GM12878 (cell line): ENCODE results near the gene KIF2A. TPM values are rescaled to one million over a fixed set of nuclear protein-coding genes. Genes with fewer than 3 reads are reported as not detected.
A peak's percentile ranks its signal among the peaks of the same experiment; 100 is the strongest.

Source experiments
- ATAC-seq: fragments of 200-7000 bp; cut with Tn5 transposase; 3 replicates; pipeline ENCODE4 v1.9.1; 2020; ENCODE audit warnings: mild to moderate bottlenecking, moderate library complexity
- BruUV-seq: library from RNA; stranded (reverse); fragments of 400-500 nt; replicated peaks from 2 replicates; lab custom pipeline; 2021; lab: Mats Ljungman, UMichigan
- CTCF ChIA-PET: fragments of 300-600 bp; sonication (Branson Sonifier 250); formaldehyde crosslinking; extraction: SDS; loops from one replicate; lab custom pipeline; 2021; ENCODE audit warnings: inconsistent platforms; lab: Yijun Ruan, JAX
- POLR2A ChIA-PET: fragments of 350-600 bp; formaldehyde crosslinking; extraction: SDS; loops from one replicate; lab custom pipeline; 2021; ENCODE audit warnings: inconsistent platforms; lab: Charles Lee
- RAD21 ChIA-PET: fragments of 300-600 bp; sonication (Branson Sonifier 250); formaldehyde crosslinking; loops from one replicate; lab custom pipeline; 2023; ENCODE audit warnings: antibody characterized with exemption; ENCODE audit not compliant: unreplicated experiment; lab: Charles Lee
- SMC1A ChIA-PET: fragments of 300-600 bp; sonication (Branson Sonifier 250); formaldehyde crosslinking; loops from one replicate; lab custom pipeline; 2023; ENCODE audit not compliant: unreplicated experiment, uncharacterized antibody; lab: Charles Lee
- DNase-seq: peaks from one replicate; pipeline ENCODE4 v3.0.0-alpha.2; 2011; ENCODE audit warnings: low read depth, low spot score
- FAIRE-seq: peaks from 3 replicates; lab custom pipeline; 2011; peaks lifted over from hg19 to GRCh38; lab: Jason Lieb, UNC
- H2AFZ ChIP-seq: 2 replicates; pipeline ENCODE4 v1.6.0; 2011; ENCODE audit warnings: low read depth, low read length, control low read depth; ENCODE audit not compliant: control insufficient read depth
- H3K27ac ChIP-seq: 2 replicates; pipeline ENCODE4 v1.5.1; 2011; ENCODE audit warnings: control low read depth; ENCODE audit not compliant: control insufficient read depth, insufficient read depth
- H3K27me3 ChIP-seq, 2 experiments: replicated peaks in 1 of 2; 2 replicates each; pipeline versions ENCODE4 v1.6.0 to v1.6.1; 2011; ENCODE audit warnings: low read length in 1 of 2; ENCODE audit not compliant: control insufficient read depth in 2 of 2, insufficient read depth in 2 of 2
- H3K36me3 ChIP-seq, 2 experiments: 2 replicates each; pipeline ENCODE4 v1.5.1; 2011; ENCODE audit warnings: low read length in 1 of 2; ENCODE audit not compliant: control insufficient read depth in 2 of 2, insufficient read depth in 2 of 2
- H3K4me1 ChIP-seq: 2 replicates; pipeline ENCODE4 v1.6.1; 2011; ENCODE audit warnings: mild to moderate bottlenecking, low read length, moderate library complexity, mixed read lengths; ENCODE audit not compliant: control insufficient read depth, insufficient read depth
- H3K4me2 ChIP-seq: 2 replicates; pipeline ENCODE4 v1.6.0; 2011; ENCODE audit warnings: control low read depth; ENCODE audit not compliant: control insufficient read depth, insufficient read depth
- H3K4me3 ChIP-seq: fragments of 200-600 bp; sonication (generic); 2 replicates; pipeline ENCODE4 v1.5.1; 2016
- H3K79me2 ChIP-seq: 2 replicates; pipeline ENCODE4 v1.6.0; 2011; ENCODE audit warnings: low read length; ENCODE audit not compliant: control insufficient read depth, insufficient read depth
- H3K9ac ChIP-seq: 2 replicates; pipeline ENCODE4 v1.8.0; 2011; ENCODE audit warnings: low read length, control low read depth, mixed read lengths; ENCODE audit not compliant: control insufficient read depth, insufficient read depth
- H3K9me3 ChIP-seq: replicated peaks from 3 replicates; pipeline ENCODE4 v1.5.1; 2011; ENCODE audit warnings: mild to moderate bottlenecking, low read length; ENCODE audit not compliant: control insufficient read depth, insufficient read depth
- H4K20me1 ChIP-seq: 2 replicates; pipeline ENCODE4 v1.6.0; 2011; ENCODE audit not compliant: control insufficient read depth, insufficient read depth
- BACH1 ChIP-seq: fragments of 450-650 bp; IDR thresholded peaks from 2 replicates; pipeline ENCODE4 v1.6.1; 2017; ENCODE audit warnings: mild to moderate bottlenecking, borderline replicate concordance
- BCL11A ChIP-seq: IDR thresholded peaks from 2 replicates; pipeline ENCODE4 v1.6.1; 2011; ENCODE audit warnings: low read depth, low read length
- CBX3 ChIP-seq: fragments of 200-600 bp; sonication (generic); IDR thresholded peaks from 2 replicates; pipeline ENCODE4 v1.6.1; 2016; ENCODE audit warnings: low read depth, borderline replicate concordance
- FOXM1 ChIP-seq: IDR thresholded peaks from 2 replicates; pipeline ENCODE4 v1.6.1; 2012; ENCODE audit warnings: low read depth, mild to moderate bottlenecking, inconsistent platforms, low read length, moderate library complexity
- HCFC1 ChIP-seq: fragments of 150-350 bp; IDR thresholded peaks from 2 replicates; pipeline ENCODE4 v1.6.1; 2014; ENCODE audit warnings: low read length
- IRF5 ChIP-seq: fragments of 450-650 bp; IDR thresholded peaks from 2 replicates; pipeline ENCODE4 v1.6.1; 2017; ENCODE audit warnings: borderline replicate concordance
- POLR2AphosphoS5 ChIP-seq: IDR thresholded peaks from 2 replicates; pipeline ENCODE4 v1.6.1; 2011; ENCODE audit warnings: mild to moderate bottlenecking, low read length, inconsistent platforms
- RUNX3 ChIP-seq: IDR thresholded peaks from 2 replicates; pipeline ENCODE4 v1.6.1; 2012; ENCODE audit warnings: low read length, inconsistent platforms
- SIN3A ChIP-seq: IDR thresholded peaks from 2 replicates; pipeline ENCODE4 v1.6.1; 2012; ENCODE audit warnings: low read depth, low read length, improper control_type of control experiment
- STAT3 ChIP-seq: IDR thresholded peaks from 2 replicates; pipeline ENCODE4 v1.6.1; 2011; ENCODE audit warnings: low read depth, low read length, improper control_type of control experiment
- SUZ12 ChIP-seq: fragments of 200-600 bp; sonication (generic); IDR thresholded peaks from one replicate; pipeline ENCODE4 v1.6.1; 2018; ENCODE audit warnings: antibody characterized with exemption, mild to moderate bottlenecking; ENCODE audit not compliant: unreplicated experiment
- TAF1 ChIP-seq: IDR thresholded peaks from 2 replicates; pipeline ENCODE4 v1.6.1; 2011; ENCODE audit warnings: mild to moderate bottlenecking, low read depth, low read length, borderline replicate concordance
- TCF12 ChIP-seq: IDR thresholded peaks from 2 replicates; pipeline ENCODE4 v1.6.1; 2011; ENCODE audit warnings: low read depth, mild to moderate bottlenecking, low read length
- WGBS: methylation state at CpG from one replicate; pipeline ENCODE4 v1.1.6; 2016; ENCODE audit warnings: low lambda C conversion rate; ENCODE audit not compliant: insufficient replicate concordance, insufficient coverage; ENCODE audit errors: missing lambda C conversion rate; 5-methylcytosine and 5-hydroxymethylcytosine counted together
- in situ Hi-C: fragments of 300-500 bp; cut with MboI; formaldehyde crosslinking; loops from 9 replicates; pipeline ENCODE4 v1.14.3; 2018; ENCODE audit warnings: mixed read lengths
- intact Hi-C: fragments of 100-400 bp; cut with micrococcal nuclease; formaldehyde crosslinking; loops from one replicate; pipeline ENCODE4 v1.14.2; 2022; ENCODE audit not compliant: unreplicated experiment
- polyA plus RNA-seq, 11 experiments: library from polyadenylated mRNA; depleted of rRNA in 4 of 11; unstranded in 6 of 11; stranded (reverse) in 5 of 11; fragments of >200 nt; fragmentation: Nextera tagmentation in 4 of 11; fragmentation: Illumina TruSeq in 1 of 11; extraction: Ambion mirVana in 4 of 11; extraction: Trizol in 1 of 11; gene quantifications; 1 replicate in 1 of 11; 2 replicates in 10 of 11; pipeline versions ENCODE4 v1.2.1 to v1.2.3, GENCODE V29; 2011 to 2016; ENCODE audit warnings: inconsistent platforms in 2 of 11, missing spikeins in 2 of 11, low read depth in 1 of 11
- total RNA-seq, 4 experiments: library from RNA; depleted of rRNA in 3 of 4; stranded (reverse); fragments of >200 nt in 3 of 4; fragmentation: Illumina TruSeq in 1 of 4; extraction: Trizol in 1 of 4; gene quantifications; 2 replicates each; pipeline versions ENCODE4 v1.2.1 to v1.2.3, GENCODE V29; 2013 to 2021
- TF ChIP-seq, protein P1 (sequence below): IDR thresholded peaks from 2 replicates; pipeline ENCODE4 v1.6.1; 2011; ENCODE audit warnings: borderline replicate concordance, low read depth, mild to moderate bottlenecking, moderate library complexity, low read length; ENCODE audit not compliant: insufficient read depth, poor library complexity, severe bottlenecking

KIF2A gene
- total and polyA plus RNA-seq, 10 of the 15 experiments (the other 5 are each of a cell fraction or from before 2014, with no cell fraction given): 35.9 to 124 (median 80.1) TPM

DNA sequence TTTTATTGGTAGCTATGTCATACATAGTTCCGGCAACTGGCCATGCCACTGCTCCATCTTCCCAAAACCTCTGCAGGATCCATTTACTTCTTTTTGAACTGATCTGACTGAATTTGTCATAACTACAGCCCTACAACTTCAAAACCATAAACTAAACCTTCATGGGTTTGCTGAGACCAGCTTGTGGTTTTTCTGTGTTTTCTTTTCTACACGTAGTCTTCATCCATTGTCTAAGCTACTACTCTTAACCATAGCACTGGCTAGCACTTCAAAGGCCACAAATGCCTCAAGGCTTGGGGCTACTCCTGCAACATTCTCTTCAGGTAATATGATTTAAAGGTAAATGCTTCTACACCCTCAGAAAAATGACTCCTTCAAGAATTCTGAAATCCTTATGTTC lies 9.0 kb upstream of the KIF2A start:
- no peak overlapping the region for H3K9ac ChIP-seq
- TF ChIP-seq TCF12: no peak
- TF ChIP-seq RUNX3: peak; percentile 48
- ATAC-seq (peak; percentile 31; the same call in 1 of the 3 replicates), DNase-seq (no peak), FAIRE-seq (no peak)
- H3K79me2 ChIP-seq: no peaks in the 10 kb centered on the region
- SMC1A ChIA-PET: interaction anchor here (0.9 to 2.2 kb wide), 16 partner anchors 9 to 67 kb away, joined by 3 to 16 read pairs (median 4); partner anchors contain the start of gene KIF2A
- POLR2A ChIA-PET: interaction anchor here (1.2 to 1.8 kb wide), 3 partner anchors 9 to 29 kb away, joined by 4 to 5 read pairs (median 4); no protein-coding TSS in a partner anchor
- CTCF ChIA-PET: interaction anchor here (0.7 to 2.5 kb wide), 8 partner anchors 8 to 73 kb away, joined by 3 to 7 read pairs (median 4); no protein-coding TSS in a partner anchor
- H3K36me3 ChIP-seq: no peaks in the 10 kb centered on the region
- RAD21 ChIA-PET: interaction anchor here (0.9 to 2.8 kb wide), 7 partner anchors 9 to 106 kb away, joined by 3 to 8 read pairs (median 3); partner anchors contain the start of genes DIMT1 and KIF2A
- no peaks in the 10 kb centered on the region for H3K27me3 ChIP-seq
- H3K27ac ChIP-seq: no peak overlapping the region
- intact Hi-C loops (no loop called here), in situ Hi-C loops (no loop called here)
- no peaks in the 10 kb centered on the region for H3K4me1 ChIP-seq
- H3K4me3 ChIP-seq: no peak overlapping the region
- no peak overlapping the region for H2AFZ ChIP-seq
- no peaks in the 10 kb centered on the region for H3K9me3 ChIP-seq
- no TSS peak for BruUV-seq
- H4K20me1 ChIP-seq: no peaks in the 10 kb centered on the region
- WGBS: 50% methylated on average over 2 of the region's 2 CpGs
- no peak overlapping the region for H3K4me2 ChIP-seq

DNA sequence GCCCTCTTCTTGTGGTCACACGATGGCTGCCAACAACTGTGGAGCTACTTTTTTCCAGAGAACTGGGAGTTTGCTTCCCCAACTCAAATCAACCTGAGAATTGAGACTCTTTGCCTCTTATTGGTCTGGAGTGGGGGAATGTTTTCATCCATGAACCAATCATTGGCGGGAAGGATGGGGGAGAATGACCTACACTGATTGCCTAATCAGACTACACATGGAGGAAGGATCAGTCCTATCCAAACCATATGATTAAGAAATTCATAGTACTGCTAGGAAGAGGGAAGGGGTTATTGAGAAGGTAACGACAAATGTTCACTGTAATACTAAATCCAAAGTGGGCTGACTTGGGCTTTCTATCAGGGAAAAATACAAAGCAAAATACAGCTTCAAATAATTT lies 7.9 kb upstream of the KIF2A start:
- no TSS peak for BruUV-seq
- POLR2A ChIA-PET: interaction anchor here (1.0 to 1.8 kb wide), 4 partner anchors 10 to 67 kb away, joined by 3 to 5 read pairs (median 4); no protein-coding TSS in a partner anchor
- Histone ChIP-seq H3K9me3 (no peaks in the 10 kb centered on the region), H2AFZ (no peak overlapping the region), H3K27me3 (no peaks in the 10 kb centered on the region), H4K20me1 (no peaks in the 10 kb centered on the region), H3K36me3 (no peaks in the 10 kb centered on the region), H3K4me1 (no peaks in the 10 kb centered on the region), H3K4me2 (no peak overlapping the region), H3K4me3 (no peak overlapping the region), H3K9ac (no peak overlapping the region), H3K79me2 (no peaks in the 10 kb centered on the region), H3K27ac (no peak overlapping the region)
- in situ Hi-C loops (no loop called here), intact Hi-C loops (no loop called here)
- RAD21 ChIA-PET: interaction anchor here (0.9 to 2.8 kb wide), 5 partner anchors 11 to 105 kb away, joined by 3 to 8 read pairs (median 3); partner anchors contain the start of gene DIMT1
- CTCF ChIA-PET: interaction anchor here (0.6 to 1.5 kb wide), 4 partner anchors 8 to 41 kb away, joined by 3 to 4 read pairs (median 3); partner anchors contain the start of gene KIF2A
- ATAC-seq (no peak), FAIRE-seq (no peak), DNase-seq (no peak)
- SMC1A ChIA-PET: interaction anchor here (0.7 to 2.2 kb wide), 12 partner anchors 10 to 105 kb away, joined by 3 to 16 read pairs (median 4); partner anchors contain the start of gene DIMT1
- 49% methylated on average over 3 of the region's 3 CpGs for WGBS
- TF ChIP-seq BACH1 (no peak), RUNX3 (no peak), IRF5 (no peak), FOXM1 (no peak), STAT3 (no peak), TAF1 (no peak), CBX3 (no peak), HCFC1 (no peak), SIN3A (no peak), POLR2AphosphoS5 (no peak), SUZ12 (no peak), BCL11A (no peak)
- TF ChIP-seq, protein P1, sequence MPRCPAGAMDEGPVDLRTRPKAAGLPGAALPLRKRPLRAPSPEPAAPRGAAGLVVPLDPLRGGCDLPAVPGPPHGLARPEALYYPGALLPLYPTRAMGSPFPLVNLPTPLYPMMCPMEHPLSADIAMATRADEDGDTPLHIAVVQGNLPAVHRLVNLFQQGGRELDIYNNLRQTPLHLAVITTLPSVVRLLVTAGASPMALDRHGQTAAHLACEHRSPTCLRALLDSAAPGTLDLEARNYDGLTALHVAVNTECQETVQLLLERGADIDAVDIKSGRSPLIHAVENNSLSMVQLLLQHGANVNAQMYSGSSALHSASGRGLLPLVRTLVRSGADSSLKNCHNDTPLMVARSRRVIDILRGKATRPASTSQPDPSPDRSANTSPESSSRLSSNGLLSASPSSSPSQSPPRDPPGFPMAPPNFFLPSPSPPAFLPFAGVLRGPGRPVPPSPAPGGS: no peak
- TF ChIP-seq, all 136 proteins: peak for 0
